Type B pancreatic cell (in vitro differentiated cells): Measurements from ENCODE around the gene AKR7A2. TPM values are rescaled to one million over a fixed set of nuclear protein-coding genes. Genes with fewer than 3 reads are reported as not detected.
"Not testable (repeated sequence)": the region's sequence is repeated elsewhere in the genome, so short reads cannot be mapped to it uniquely, and the experiment has no call there.

Source experiments
- DNase-seq: peaks from one replicate; pipeline ENCODE4 v3.0.0; 2021; ENCODE audit warnings: mixed read lengths; ENCODE audit not compliant: unreplicated experiment; ENCODE audit errors: extremely low spot score
- H3K27ac Mint-ChIP-seq: 2 replicates; pipeline ENCODE4 v1.8.0; 2021; ENCODE audit warnings: mild to moderate bottlenecking, mixed read lengths
- H3K27me3 Mint-ChIP-seq: 2 replicates; pipeline ENCODE4 v1.8.0; 2021; ENCODE audit warnings: mixed read lengths
- H3K36me3 Mint-ChIP-seq: 2 replicates; pipeline ENCODE4 v1.8.0; 2021; ENCODE audit warnings: mixed read lengths
- H3K4me1 Mint-ChIP-seq: one replicate; pipeline ENCODE4 v1.8.0; 2021; ENCODE audit warnings: mixed read lengths; ENCODE audit not compliant: unreplicated experiment
- H3K4me3 Mint-ChIP-seq: 2 replicates; pipeline ENCODE4 v1.8.0; 2021; ENCODE audit warnings: mild to moderate bottlenecking, mixed read lengths
- H3K9me3 Mint-ChIP-seq: 2 replicates; pipeline ENCODE4 v1.8.0; 2021; ENCODE audit warnings: mixed read lengths
- total RNA-seq: library from RNA; stranded (reverse); gene quantifications from 2 replicates; pipeline ENCODE4 v1.2.1, GENCODE V29; 2021; ENCODE audit warnings: low replicate concordance
- TF ChIP-seq, protein P1 (sequence below): fragments of 200-600 bp; sonication (generic); conservative IDR thresholded peaks from 2 replicates; pipeline ENCODE4 v1.5.0; 2021; ENCODE audit warnings: antibody characterized with exemption, mild to moderate bottlenecking

Gene AKR7A2
- total RNA-seq, 1 donor from 2014 or later, result 75.2 TPM

DNA sequence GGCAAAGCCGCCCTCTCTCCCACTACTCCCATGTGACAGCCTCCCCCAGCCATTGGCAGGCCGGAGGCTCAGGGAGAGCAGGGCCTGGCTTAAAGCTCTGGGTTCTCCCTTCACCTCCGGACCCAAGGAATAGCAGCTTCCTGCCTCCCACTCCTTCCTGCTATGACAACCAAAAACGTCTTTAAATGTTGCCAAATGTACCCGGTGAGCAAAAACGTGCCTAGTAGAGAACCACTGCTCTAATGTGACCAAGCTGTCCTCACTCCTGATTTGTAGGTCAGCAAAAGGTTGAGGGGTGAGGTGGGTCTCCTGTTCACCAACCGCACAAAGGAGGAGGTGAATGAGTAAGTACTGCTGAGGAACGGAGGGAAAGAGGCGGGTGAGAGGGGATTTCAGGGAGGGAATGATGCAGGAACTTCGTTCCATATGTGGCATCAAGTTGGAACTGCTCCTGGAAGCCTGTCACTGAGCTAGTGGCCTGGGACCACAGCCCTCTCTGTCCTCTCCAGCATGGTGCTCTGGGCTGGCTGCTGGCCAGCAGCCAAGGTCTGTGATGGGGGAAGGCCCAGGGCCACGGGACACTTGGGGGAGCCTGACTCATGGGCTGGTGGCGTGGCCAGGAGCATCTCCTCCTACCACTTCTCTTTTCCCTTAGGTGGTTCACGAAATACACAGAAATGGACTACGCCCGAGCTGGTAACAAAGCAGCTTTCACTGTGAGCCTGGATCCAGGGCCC, 54.6 kb downstream of the AKR7A2 start:
- DNase-seq, result no peak
- TF ChIP-seq, protein P1, sequence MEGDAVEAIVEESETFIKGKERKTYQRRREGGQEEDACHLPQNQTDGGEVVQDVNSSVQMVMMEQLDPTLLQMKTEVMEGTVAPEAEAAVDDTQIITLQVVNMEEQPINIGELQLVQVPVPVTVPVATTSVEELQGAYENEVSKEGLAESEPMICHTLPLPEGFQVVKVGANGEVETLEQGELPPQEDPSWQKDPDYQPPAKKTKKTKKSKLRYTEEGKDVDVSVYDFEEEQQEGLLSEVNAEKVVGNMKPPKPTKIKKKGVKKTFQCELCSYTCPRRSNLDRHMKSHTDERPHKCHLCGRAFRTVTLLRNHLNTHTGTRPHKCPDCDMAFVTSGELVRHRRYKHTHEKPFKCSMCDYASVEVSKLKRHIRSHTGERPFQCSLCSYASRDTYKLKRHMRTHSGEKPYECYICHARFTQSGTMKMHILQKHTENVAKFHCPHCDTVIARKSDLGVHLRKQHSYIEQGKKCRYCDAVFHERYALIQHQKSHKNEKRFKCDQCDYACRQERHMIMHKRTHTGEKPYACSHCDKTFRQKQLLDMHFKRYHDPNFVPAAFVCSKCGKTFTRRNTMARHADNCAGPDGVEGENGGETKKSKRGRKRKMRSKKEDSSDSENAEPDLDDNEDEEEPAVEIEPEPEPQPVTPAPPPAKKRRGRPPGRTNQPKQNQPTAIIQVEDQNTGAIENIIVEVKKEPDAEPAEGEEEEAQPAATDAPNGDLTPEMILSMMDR, result no peak
- H3K27ac Mint-ChIP-seq, result no peak overlapping the region
- peaks cover 5% of the 10 kb centered on the region for H3K36me3 Mint-ChIP-seq
- H3K4me1 Mint-ChIP-seq, result peaks cover 12% of the 10 kb centered on the region
- H3K9me3 Mint-ChIP-seq, result no peaks in the 10 kb centered on the region
- H3K27me3 Mint-ChIP-seq, result no peaks in the 10 kb centered on the region
- H3K4me3 Mint-ChIP-seq, result no peak overlapping the region

DNA sequence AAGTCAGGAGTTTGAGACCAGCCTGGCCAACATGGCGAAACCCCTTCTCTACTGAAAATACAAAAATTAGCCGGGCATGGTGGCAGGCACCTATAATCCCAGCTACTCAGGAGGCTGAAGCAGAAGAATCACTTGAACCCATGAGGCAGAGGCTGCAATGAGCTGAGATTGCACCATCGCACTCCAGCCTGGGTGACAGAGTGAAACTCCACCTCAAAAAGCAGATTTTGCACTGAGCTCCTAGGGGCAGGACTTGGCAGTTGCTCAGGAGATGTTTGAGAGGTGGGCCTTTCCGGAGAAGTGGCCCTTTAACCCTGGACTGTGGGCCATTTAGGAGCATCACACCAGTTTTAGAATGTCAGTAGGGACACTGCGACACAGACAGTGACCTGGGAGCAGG, 55.6 kb downstream of the AKR7A2 start:
- peaks cover 12% of the 10 kb centered on the region for H3K4me1 Mint-ChIP-seq
- not testable (repeated sequence) for H3K4me3 Mint-ChIP-seq, H3K9me3 Mint-ChIP-seq, DNase-seq, H3K27ac Mint-ChIP-seq, H3K36me3 Mint-ChIP-seq, H3K27me3 Mint-ChIP-seq

DNA sequence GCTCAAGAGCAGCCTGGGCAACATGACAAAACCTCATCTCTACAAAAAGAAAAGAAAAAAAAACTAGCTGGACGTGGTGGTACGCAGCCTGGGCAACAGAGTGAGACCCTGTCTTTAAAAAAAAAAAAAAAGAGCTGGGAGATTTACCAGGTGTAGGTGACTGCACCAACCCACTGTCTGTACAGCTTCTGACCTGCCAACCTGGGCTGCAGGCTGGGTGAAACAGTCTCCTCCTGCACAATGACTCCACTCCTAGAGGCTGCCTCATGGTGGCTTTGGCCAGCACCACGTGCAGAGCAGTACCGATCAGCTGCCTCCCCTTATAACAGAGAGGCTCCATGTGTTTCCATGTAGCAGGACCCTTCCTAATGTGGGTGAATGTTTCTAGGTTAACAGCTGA, 56.7 kb downstream of the AKR7A2 start:
- DNase-seq, result no peak
- H3K4me1 Mint-ChIP-seq, result peaks cover 16% of the 10 kb centered on the region
- H3K27me3 Mint-ChIP-seq, result no peaks in the 10 kb centered on the region
- H3K9me3 Mint-ChIP-seq, result no peaks in the 10 kb centered on the region
- no peak overlapping the region for H3K27ac Mint-ChIP-seq
- TF ChIP-seq, protein P1, result no peak
- H3K4me3 Mint-ChIP-seq, result no peak overlapping the region
- H3K36me3 Mint-ChIP-seq, result peaks cover 5% of the 10 kb centered on the region

DNA sequence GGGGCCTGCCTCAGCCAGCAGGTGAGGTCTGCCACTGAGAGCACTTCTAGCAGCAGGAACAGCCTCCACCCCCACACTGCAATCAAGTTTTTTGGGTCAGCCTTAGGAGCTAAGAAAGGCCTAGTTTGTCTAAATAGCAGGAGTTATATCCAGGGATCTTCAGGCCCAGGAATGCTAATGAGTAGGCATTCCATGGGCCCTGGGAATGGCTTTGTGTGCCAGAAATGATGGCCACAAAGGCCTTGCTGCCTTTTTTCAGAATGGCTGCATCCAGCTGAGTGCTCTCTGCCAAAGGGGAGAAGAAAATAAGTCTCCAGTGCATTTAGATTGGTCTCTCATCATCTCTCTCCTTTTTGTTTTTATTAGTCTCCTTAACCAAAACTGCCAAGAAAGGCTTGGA, 57.5 kb downstream of the AKR7A2 start:
- no peak for DNase-seq
- TF ChIP-seq, protein P1, result no peak
- no peak overlapping the region for H3K27ac Mint-ChIP-seq

More for the DNA sequence above, 57.5 kb downstream of the AKR7A2 start:
- Mint-ChIP-seq H3K4me3 (no peak overlapping the region), H3K27me3 (no peaks in the 10 kb centered on the region), H3K4me1 (peaks cover 18% of the 10 kb centered on the region), H3K36me3 (peaks cover 5% of the 10 kb centered on the region), H3K9me3 (no peaks in the 10 kb centered on the region)

Other genes with a start within 250 kb of the AKR7A2 start
- 108 and 110 TPM in 2 replicates for gene UBR4, start 101.9 kb downstream of the AKR7A2 start, total RNA-seq
- 48.6 and 60.1 TPM in 2 replicates for gene EMC1, start 60.6 kb downstream of the AKR7A2 start, total RNA-seq
- gene MRTO4, start 60.3 kb downstream of the AKR7A2 start, total RNA-seq, result 35.9 and 43.3 TPM in 2 replicates
- 1.3 and 4.6 TPM in 2 replicates for gene AKR7A3, start 23.4 kb downstream of the AKR7A2 start, total RNA-seq
- 18.3 and 24.1 TPM in 2 replicates for gene SLC66A1, start 182 bp upstream of the AKR7A2 start, total RNA-seq
- 264 and 286 TPM in 2 replicates for gene CAPZB, start 173.4 kb upstream of the AKR7A2 start, total RNA-seq